Activated CD8-positive, alpha-beta memory T cell treated with anti-CD3 and anti-CD28 coated beads, Interleukin-2, amount 10 ng/mL, durations not matched to agents 7 days and 5 days (primary cell): Measurements from ENCODE around the gene HDLBP. TPM values are rescaled to one million over a fixed set of nuclear protein-coding genes. Genes with fewer than 3 reads are reported as not detected.

ENCODE experiments used
- ATAC-seq: fragments of 150-1000 bp; cut with Tn5 transposase; one replicate; pipeline ENCODE4 v1.10.0; 2021; ENCODE audit warnings: moderate library complexity
- CTCF ChIA-PET: fragments of 350-600 bp; sonication (Branson Sonifier 250); formaldehyde crosslinking; loops from one replicate; lab custom pipeline; 2021; ENCODE audit warnings: antibody characterized with exemption; lab: Charles Lee
- DNase-seq: peaks from one replicate; pipeline ENCODE4 v3.0.0-alpha.2; 2020
- H3K27ac Mint-ChIP-seq: one replicate; pipeline ENCODE4 v1.8.0; 2021; ENCODE audit warnings: mild to moderate bottlenecking, mixed read lengths
- H3K27me3 Mint-ChIP-seq: one replicate; pipeline ENCODE4 v1.8.0; 2021; ENCODE audit warnings: mixed read lengths
- H3K36me3 Mint-ChIP-seq: one replicate; pipeline ENCODE4 v1.8.0; 2021; ENCODE audit warnings: mild to moderate bottlenecking, mixed read lengths
- H3K4me1 Mint-ChIP-seq: one replicate; pipeline ENCODE4 v1.8.0; 2021; ENCODE audit warnings: mixed read lengths
- H3K4me3 Mint-ChIP-seq: one replicate; pipeline ENCODE4 v1.8.0; 2021; ENCODE audit warnings: mild to moderate bottlenecking, moderate library complexity, mixed read lengths
- H3K9me3 Mint-ChIP-seq: one replicate; pipeline ENCODE4 v1.8.0; 2022; ENCODE audit warnings: low read depth, mixed read lengths
- total RNA-seq, 2 experiments: library from RNA; stranded (reverse); gene quantifications; one replicate each; pipeline ENCODE4 v1.2.3, GENCODE V29; 2021

The HDLBP gene
- total RNA-seq, 2 experiments from 2014 or later = 176 to 232 TPM

DNA sequence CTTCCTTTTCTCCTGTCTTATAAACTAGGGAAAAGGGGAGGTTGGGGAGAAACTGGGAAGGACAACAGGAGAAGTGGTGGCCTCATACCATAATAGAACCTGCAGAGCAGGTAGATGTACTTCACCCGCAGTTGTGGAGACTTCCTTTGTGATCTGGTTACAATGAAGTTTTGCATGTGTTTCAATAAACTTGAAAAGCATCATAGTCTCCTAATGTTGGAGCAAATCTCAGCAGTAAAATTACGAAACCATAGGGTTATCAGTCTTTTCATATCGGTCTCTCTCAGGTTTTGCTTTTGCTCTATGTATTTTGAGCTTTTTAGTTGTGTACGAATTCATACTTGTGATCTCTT is 96.5 kb downstream of the HDLBP start:
- no peak for ATAC-seq
- peaks cover 25% of the 10 kb centered on the region for H3K27me3 Mint-ChIP-seq
- H3K27ac Mint-ChIP-seq = no peak overlapping the region
- DNase-seq = no peak
- H3K4me1 Mint-ChIP-seq = peaks cover 15% of the 10 kb centered on the region
- H3K4me3 Mint-ChIP-seq = peak overlapping the region; percentile 77
- no peaks in the 10 kb centered on the region for H3K9me3 Mint-ChIP-seq
- no peaks in the 10 kb centered on the region for H3K36me3 Mint-ChIP-seq
- CTCF ChIA-PET = interaction anchor here (0.6 to 1.9 kb wide), 3 partner anchors 9 to 394 kb away, joined by 3 to 4 read pairs (median 4); no protein-coding TSS in a partner anchor

DNA sequence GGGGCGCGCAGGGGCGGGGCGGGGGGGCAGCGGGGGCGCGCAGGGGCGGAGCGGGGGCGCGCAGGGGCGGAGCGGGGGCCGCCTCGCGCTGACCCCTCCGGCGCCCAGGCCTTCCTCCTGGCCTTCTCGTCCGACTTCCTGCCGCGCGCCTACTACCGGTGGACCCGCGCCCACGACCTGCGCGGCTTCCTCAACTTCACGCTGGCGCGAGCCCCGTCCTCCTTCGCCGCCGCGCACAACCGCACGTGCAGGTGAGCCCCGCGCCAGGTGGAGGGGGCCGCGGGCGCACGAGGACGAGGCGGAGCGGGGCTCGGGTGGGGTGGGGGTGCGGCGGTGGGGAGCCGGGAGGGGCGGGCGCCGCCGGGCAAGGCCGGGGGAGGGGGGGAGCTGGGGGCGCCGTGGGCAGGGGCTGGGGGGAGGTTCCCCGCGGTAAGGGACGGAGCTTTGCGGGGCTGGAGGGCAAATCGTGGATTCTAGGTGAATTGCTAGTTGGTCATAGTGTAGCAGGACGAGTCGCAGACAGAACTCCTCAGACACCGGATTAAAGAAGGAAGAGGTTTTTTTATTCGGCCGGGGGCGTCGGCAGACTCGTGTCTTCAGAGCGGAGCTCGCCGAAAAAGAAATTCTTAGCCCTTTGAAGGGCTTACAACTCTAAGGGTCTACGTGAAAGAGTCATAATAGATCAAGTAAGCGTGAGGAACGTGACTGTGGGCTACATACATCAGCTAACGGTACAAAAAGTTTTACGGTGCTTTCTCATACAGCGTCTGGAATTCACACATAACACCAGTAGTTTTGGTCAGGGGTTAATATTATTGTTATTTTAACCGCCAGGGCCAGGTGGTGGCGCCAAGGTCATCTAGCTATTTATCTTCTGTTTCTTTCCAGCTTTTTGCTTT is 97.1 kb downstream of the HDLBP start:
- CTCF ChIA-PET = interaction anchor here (0.6 to 1.9 kb wide), 3 partner anchors 10 to 393 kb away, joined by 3 to 4 read pairs (median 4); no protein-coding TSS in a partner anchor
- H3K27me3 Mint-ChIP-seq = peaks cover 25% of the 10 kb centered on the region
- H3K9me3 Mint-ChIP-seq = no peaks in the 10 kb centered on the region
- H3K27ac Mint-ChIP-seq = no peak overlapping the region
- H3K36me3 Mint-ChIP-seq = no peaks in the 10 kb centered on the region
- ATAC-seq = peak; percentile 59
- H3K4me3 Mint-ChIP-seq = peak overlapping the region; percentile 77
- peak; percentile 57 for DNase-seq
- H3K4me1 Mint-ChIP-seq = peaks cover 12% of the 10 kb centered on the region

DNA sequence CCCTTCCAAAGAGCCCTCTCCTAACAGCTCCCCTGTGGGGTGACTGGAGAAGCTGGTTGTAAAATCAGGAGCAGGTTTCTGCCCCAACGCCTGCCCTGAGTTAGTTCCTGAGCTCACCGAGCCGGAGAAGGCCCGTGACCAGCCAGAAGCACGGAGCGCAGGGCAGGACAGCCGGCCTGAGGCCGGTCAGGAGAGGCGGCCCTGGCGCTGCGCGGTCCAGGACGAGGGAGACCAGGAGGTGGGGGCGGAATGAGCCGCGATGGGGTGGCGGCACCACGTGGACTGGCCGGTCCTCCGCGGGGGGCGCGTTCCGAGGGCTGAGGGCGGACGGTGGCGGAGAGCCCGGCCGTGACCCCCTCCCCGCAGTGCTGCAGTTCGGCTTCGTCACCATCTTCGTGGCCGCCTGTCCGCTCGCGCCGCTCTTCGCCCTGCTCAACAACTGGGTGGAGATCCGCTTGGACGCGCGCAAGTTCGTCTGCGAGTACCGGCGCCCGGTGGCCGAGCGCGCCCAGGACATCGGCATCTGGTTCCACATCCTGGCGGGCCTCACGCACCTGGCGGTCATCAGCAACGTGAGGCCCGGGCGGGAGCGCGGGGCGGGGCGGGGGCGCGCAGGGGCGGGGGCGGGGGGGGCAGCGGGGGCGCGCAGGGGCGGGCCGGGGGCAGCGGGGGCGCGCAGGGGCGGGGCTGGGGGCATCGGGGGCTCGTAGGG is 98.0 kb downstream of the HDLBP start:
- ATAC-seq = peak; percentile 54
- peak overlapping the region; percentile 58 for H3K4me3 Mint-ChIP-seq
- DNase-seq = no peak
- H3K4me1 Mint-ChIP-seq = peaks cover 10% of the 10 kb centered on the region
- H3K27me3 Mint-ChIP-seq = peaks cover 25% of the 10 kb centered on the region
- no peaks in the 10 kb centered on the region for H3K36me3 Mint-ChIP-seq
- no peaks in the 10 kb centered on the region for H3K9me3 Mint-ChIP-seq
- CTCF ChIA-PET = no interaction called here
- no peak overlapping the region for H3K27ac Mint-ChIP-seq

DNA sequence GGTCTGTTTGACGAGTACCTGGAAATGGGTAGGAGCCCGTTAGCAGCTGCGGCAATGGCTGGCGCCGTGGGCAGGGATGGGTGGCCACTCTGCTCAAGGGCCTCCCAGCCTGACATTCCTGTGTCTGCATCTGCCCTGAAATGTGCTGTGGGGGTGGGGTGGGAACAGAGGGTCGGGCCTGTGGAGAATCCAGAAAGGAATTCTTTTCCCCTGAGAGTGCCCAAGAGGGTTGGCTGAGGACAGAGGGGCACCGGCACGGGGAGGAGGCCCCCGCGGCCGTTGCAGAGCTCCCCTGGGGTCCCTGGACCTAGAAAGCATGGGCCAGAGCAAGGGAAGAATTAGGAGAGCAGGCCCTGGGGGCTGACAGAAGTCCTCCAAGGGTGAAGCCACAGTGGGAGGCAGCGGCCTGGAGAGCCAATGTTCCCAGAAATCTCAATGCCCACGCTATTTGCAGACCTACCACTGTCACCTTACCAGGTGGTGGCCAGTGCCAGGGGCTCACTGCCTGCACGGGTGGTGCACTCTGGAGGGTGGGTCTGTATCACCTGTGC is 99.2 kb downstream of the HDLBP start:
- DNase-seq (no peak), ATAC-seq (no peak)
- H3K9me3 Mint-ChIP-seq = no peaks in the 10 kb centered on the region
- no peaks in the 10 kb centered on the region for H3K36me3 Mint-ChIP-seq
- peaks cover 10% of the 10 kb centered on the region for H3K4me1 Mint-ChIP-seq
- peaks cover 25% of the 10 kb centered on the region for H3K27me3 Mint-ChIP-seq
- CTCF ChIA-PET = no interaction called here
- H3K4me3 Mint-ChIP-seq = peak overlapping the region; percentile 32
- no peak overlapping the region for H3K27ac Mint-ChIP-seq

DNA sequence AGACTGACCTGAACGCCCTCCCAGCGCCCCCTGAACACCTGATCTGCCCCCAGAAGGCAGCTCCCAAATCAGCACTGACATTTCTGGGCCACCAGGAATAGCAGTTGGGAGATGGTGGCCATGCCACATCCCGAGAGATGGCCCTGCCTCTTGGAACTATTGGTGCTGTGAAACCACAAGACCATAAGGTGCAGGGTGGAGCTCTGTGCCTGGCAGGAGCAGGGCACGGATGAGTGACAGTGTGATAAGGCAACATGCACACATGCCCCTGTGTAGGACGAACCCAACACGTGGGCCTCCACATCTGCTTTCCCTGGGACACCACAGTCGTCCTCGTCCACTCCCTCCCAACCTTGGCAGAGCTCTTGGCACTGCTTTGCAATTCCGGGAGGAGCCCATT is 100.1 kb downstream of the HDLBP start:
- Mint-ChIP-seq H3K27me3 (peaks cover 25% of the 10 kb centered on the region), H3K4me3 (no peak overlapping the region), H3K4me1 (peaks cover 10% of the 10 kb centered on the region), H3K27ac (no peak overlapping the region), H3K9me3 (no peaks in the 10 kb centered on the region), H3K36me3 (no peaks in the 10 kb centered on the region)
- CTCF ChIA-PET = no interaction called here
- ATAC-seq (no peak), DNase-seq (no peak)

DNA sequence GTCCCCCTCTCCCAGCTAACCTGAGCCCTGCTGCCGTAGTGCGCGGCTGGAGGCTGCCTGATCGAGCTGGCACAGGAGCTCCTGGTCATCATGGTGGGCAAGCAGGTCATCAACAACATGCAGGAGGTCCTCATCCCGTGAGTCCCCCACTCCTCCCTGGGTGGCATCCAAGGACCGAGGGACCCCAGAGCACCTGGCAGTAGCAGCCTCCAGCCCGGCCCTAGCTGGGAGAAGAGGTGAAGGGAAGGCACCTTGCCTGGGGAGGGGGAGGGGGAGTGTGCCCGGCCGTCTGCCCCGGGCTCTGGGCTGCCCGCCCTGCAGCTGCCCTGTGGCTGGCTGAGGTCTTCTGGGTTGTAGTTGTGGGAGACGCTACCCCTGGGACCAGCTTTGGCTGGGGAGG is 100.7 kb downstream of the HDLBP start:
- Mint-ChIP-seq H3K27ac (no peak overlapping the region), H3K36me3 (no peaks in the 10 kb centered on the region), H3K4me1 (peaks cover 10% of the 10 kb centered on the region), H3K27me3 (peaks cover 20% of the 10 kb centered on the region), H3K4me3 (no peak overlapping the region), H3K9me3 (no peaks in the 10 kb centered on the region)
- DNase-seq (no peak), ATAC-seq (no peak)
- CTCF ChIA-PET = no interaction called here

DNA sequence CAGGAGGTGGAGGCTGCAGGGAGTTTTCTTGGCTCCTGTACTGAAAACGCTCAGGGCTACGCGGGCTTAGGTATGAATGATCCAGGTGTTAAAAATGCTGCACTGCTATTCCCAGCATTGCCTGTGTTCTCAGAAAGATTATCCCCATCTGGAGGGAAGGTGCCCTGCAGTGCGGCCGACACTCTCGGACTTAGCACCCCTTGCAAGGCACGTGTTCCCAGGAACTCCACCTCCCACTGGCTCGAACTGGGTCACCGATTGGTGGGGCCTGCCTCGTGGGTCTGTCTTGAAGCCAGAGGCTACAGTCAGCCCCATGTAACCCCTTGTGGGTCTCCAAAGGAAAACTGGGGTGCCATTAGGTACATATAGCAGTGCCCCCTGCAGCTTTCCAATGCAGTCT is 101.3 kb downstream of the HDLBP start:
- Mint-ChIP-seq H3K4me1 (peaks cover 9% of the 10 kb centered on the region), H3K27me3 (peaks cover 16% of the 10 kb centered on the region), H3K4me3 (no peak overlapping the region), H3K27ac (no peak overlapping the region), H3K36me3 (no peaks in the 10 kb centered on the region), H3K9me3 (no peaks in the 10 kb centered on the region)
- DNase-seq (no peak), ATAC-seq (no peak)
- CTCF ChIA-PET = no interaction called here

DNA sequence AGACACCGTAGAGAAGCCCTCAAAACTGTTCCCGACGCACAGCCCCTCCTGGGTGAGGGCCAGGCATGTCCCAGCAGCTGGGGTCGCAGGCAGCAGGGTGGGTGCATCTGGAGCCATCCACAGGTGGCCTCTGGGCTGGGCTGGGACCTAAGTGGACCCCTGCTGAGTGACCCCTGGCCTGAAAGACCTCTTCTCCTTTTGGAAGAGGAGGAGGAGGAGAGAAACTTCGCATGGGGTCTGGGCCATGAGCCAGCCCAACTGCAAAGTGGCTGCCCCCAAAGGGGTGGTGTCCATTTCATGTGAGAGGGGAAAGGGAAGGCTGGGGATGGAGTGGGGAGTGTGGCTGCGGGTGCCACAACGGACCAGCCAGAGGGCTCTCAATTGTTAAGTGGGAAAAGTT is 101.9 kb downstream of the HDLBP start:
- no peaks in the 10 kb centered on the region for H3K9me3 Mint-ChIP-seq
- no peak overlapping the region for H3K27ac Mint-ChIP-seq
- no peak overlapping the region for H3K4me3 Mint-ChIP-seq
- ATAC-seq (no peak), DNase-seq (no peak)
- CTCF ChIA-PET = no interaction called here
- no peaks in the 10 kb centered on the region for H3K36me3 Mint-ChIP-seq
- H3K27me3 Mint-ChIP-seq = peaks cover 11% of the 10 kb centered on the region
- peaks cover 4% of the 10 kb centered on the region for H3K4me1 Mint-ChIP-seq

DNA sequence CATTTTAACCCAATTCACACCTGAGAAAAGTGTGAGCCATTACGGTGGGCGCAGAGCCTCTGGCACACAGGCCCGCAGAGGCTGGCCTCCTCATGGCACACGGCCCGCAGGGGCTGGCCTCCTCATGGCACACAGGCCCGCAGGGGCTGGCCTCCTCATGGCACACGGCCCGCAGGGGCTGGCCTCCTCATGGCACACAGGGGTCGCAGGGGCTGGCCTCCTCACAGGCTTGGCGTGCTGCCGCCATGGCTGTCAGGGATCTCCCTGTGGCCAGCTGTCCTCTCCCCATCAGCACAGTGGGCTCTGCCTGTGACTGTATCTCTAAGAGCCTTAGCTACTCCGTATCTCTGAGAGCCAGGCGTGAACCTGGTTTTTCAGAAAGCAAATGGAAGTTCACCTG is 102.4 kb downstream of the HDLBP start:
- DNase-seq (no peak), ATAC-seq (no peak)
- H3K27ac Mint-ChIP-seq = no peak overlapping the region
- H3K4me1 Mint-ChIP-seq = peaks cover 1% of the 10 kb centered on the region
- CTCF ChIA-PET = no interaction called here
- peaks cover 9% of the 10 kb centered on the region for H3K27me3 Mint-ChIP-seq
- no peak overlapping the region for H3K4me3 Mint-ChIP-seq
- H3K36me3 Mint-ChIP-seq = no peaks in the 10 kb centered on the region
- H3K9me3 Mint-ChIP-seq = no peaks in the 10 kb centered on the region

DNA sequence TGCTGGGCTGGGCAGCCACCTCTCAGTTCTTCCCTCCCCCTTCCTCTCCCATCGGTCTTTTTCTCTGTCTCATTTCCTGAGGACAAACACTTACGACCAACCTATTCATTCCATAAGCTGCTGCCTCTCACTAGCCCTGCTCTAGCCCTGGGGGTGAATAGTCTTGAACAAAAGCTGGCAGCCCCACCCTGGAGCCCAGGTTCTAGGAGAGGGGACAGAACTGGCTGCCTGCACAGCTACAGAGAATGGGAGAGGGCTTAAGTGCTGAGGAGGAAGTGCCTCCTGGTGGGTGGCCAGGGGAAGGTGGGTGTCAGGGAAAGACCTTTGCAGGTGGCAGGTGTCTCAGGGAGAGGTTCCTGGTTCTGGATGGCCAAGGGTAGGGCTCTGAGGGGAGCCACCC is 104.2 kb downstream of the HDLBP start:
- H3K4me3 Mint-ChIP-seq = no peak overlapping the region
- CTCF ChIA-PET = no interaction called here
- DNase-seq (no peak), ATAC-seq (peak; percentile 31)
- no peaks in the 10 kb centered on the region for H3K9me3 Mint-ChIP-seq
- no peak overlapping the region for H3K27ac Mint-ChIP-seq
- no peaks in the 10 kb centered on the region for H3K4me1 Mint-ChIP-seq
- H3K36me3 Mint-ChIP-seq = no peaks in the 10 kb centered on the region
- peaks cover 5% of the 10 kb centered on the region for H3K27me3 Mint-ChIP-seq

DNA sequence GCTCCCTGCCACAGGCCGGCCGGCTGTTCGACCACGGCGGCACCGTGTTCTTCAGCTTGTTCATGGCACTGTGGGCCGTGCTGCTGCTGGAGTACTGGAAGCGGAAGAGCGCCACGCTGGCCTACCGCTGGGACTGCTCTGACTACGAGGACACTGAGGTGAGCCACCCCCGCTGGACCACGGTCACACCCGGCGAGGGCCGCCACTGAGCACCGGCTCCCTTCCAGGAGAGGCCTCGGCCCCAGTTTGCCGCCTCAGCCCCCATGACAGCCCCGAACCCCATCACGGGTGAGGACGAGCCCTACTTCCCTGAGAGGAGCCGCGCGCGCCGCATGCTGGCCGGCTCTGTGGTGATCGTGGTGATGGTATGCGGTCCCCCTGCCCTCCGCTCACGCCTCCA is 106.2 kb downstream of the HDLBP start:
- ATAC-seq (no peak), DNase-seq (no peak)
- Mint-ChIP-seq H3K9me3 (no peaks in the 10 kb centered on the region), H3K27me3 (no peaks in the 10 kb centered on the region), H3K36me3 (no peaks in the 10 kb centered on the region), H3K4me1 (no peaks in the 10 kb centered on the region), H3K4me3 (no peak overlapping the region), H3K27ac (no peak overlapping the region)
- CTCF ChIA-PET = no interaction called here

DNA sequence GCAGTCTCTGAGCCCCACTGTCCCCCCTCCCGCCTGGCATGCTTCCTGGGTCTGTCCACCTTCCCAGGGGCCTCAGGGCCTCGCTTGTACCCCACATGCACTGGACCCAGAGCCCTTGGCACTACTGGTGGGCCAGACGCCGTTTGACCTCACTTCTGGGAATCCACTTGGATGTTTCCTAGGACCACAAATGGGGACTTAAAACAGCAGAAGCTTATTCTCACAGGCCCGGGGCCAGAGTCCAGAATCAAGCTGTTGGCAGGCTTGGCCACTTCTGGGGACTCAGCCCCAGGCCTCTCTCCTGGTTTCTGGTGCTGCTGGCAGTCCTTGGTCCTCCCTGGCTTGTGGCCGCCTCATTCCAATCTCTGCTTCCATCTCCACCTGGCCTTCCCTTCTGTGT is 107.4 kb downstream of the HDLBP start:
- H3K27ac Mint-ChIP-seq = no peak overlapping the region
- H3K4me3 Mint-ChIP-seq = no peak overlapping the region
- CTCF ChIA-PET = no interaction called here
- no peaks in the 10 kb centered on the region for H3K36me3 Mint-ChIP-seq
- no peaks in the 10 kb centered on the region for H3K4me1 Mint-ChIP-seq
- no peak for DNase-seq
- no peaks in the 10 kb centered on the region for H3K9me3 Mint-ChIP-seq
- ATAC-seq = no peak
- H3K27me3 Mint-ChIP-seq = no peaks in the 10 kb centered on the region

DNA sequence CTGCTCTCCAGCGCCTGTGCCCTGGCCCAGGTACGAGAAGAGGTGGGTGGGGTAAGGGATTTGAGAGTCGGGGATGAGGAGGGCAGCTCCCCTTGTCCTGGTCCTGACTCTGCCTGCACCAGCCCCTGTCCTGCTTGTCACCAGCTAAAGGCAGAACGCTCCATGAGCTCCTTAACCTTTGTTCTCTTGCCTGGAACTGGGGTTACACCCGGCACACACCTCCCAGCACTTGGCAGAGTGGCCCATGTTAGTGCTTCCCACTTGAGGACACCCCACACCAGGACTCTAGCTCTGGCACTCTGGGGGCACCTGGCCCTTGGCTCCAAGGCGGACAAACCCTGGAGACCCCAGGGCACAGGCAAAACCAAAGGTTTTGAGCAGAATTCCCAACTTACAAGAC is 107.8 kb downstream of the HDLBP start:
- CTCF ChIA-PET = no interaction called here
- H3K4me3 Mint-ChIP-seq = no peak overlapping the region
- DNase-seq (no peak), ATAC-seq (no peak)
- no peak overlapping the region for H3K27ac Mint-ChIP-seq
- H3K27me3 Mint-ChIP-seq = no peaks in the 10 kb centered on the region
- H3K9me3 Mint-ChIP-seq = no peaks in the 10 kb centered on the region
- no peaks in the 10 kb centered on the region for H3K4me1 Mint-ChIP-seq
- H3K36me3 Mint-ChIP-seq = no peaks in the 10 kb centered on the region

DNA sequence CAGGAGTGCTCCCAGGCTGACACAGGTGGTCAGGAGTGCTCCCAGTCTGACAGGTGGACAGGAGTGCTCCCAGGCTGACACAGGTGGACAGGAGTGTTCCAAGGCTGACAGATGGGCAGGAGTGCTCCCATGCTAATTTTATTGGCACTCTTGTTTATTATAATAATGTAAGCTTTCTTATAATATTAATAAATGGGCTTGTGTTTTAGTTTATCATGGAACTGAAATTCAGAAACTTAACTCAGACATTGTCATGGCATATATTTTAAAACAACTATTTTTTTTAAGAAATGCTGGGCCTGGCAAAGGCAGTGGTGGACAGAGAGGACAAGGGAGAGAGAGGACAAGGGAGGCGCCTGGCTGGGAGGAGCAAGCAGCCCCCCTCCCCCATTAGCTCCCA is 108.3 kb downstream of the HDLBP start:
- H3K27ac Mint-ChIP-seq = no peak overlapping the region
- no peak overlapping the region for H3K4me3 Mint-ChIP-seq
- H3K27me3 Mint-ChIP-seq = no peaks in the 10 kb centered on the region
- H3K9me3 Mint-ChIP-seq = no peaks in the 10 kb centered on the region
- H3K36me3 Mint-ChIP-seq = no peaks in the 10 kb centered on the region
- ATAC-seq = no peak
- CTCF ChIA-PET = no interaction called here
- no peaks in the 10 kb centered on the region for H3K4me1 Mint-ChIP-seq
- no peak for DNase-seq
